K562 (cell line): ENCODE measurements around the gene LY6G6D. TPM values are rescaled to one million over a fixed set of nuclear protein-coding genes. Genes with fewer than 3 reads are reported as not detected.
A peak's percentile ranks its signal among the peaks of the same experiment; 100 is the strongest.

Source experiments
- ARID2 ChIP-seq: fragments of 450-650 bp; IDR thresholded peaks from 2 replicates; pipeline ENCODE4 v1.6.1; 2017; ENCODE audit warnings: antibody characterized with exemption, mild to moderate bottlenecking
- BRD9 ChIP-seq: fragments of 450-650 bp; IDR thresholded peaks from 2 replicates; pipeline ENCODE4 v1.6.1; 2018; ENCODE audit warnings: low read depth; ENCODE audit not compliant: partially characterized antibody
- ELF2 ChIP-seq: fragments of 250-450 bp; sonication (Bioruptor Pico); IDR thresholded peaks from 2 replicates; pipeline ENCODE4 v1.5.0; 2021; ENCODE audit warnings: mild to moderate bottlenecking
- NCOA1 ChIP-seq: fragments of 450-650 bp; IDR thresholded peaks from 2 replicates; pipeline ENCODE4 v1.6.1; 2016; ENCODE audit warnings: low read depth
- NR2F6 ChIP-seq: fragments of 450-650 bp; formaldehyde crosslinking; IDR thresholded peaks from 2 replicates; pipeline ENCODE4 v1.4.0; 2020; ENCODE audit warnings: mild to moderate bottlenecking
- POLR2H ChIP-seq: IDR thresholded peaks from 2 replicates; pipeline ENCODE4 v1.6.1; 2016; ENCODE audit warnings: missing genetic modification characterization, low read depth, mild to moderate bottlenecking, control low read depth, missing compliant biosample characterization, moderate library complexity
- POU5F1 ChIP-seq: fragments of 150-350 bp; IDR thresholded peaks from 2 replicates; pipeline ENCODE4 v1.6.1; 2014; ENCODE audit warnings: borderline replicate concordance, low read length, low read depth, mild to moderate bottlenecking; ENCODE audit not compliant: partially characterized antibody
- PTBP1 ChIP-seq: fragments of 200-400 bp; formaldehyde crosslinking; IDR thresholded peaks from 2 replicates; pipeline ENCODE4 v1.6.1; 2017; ENCODE audit warnings: low read depth, low read length
- SIN3A ChIP-seq, 2 experiments: fragments of 150-350 bp in 1 of 2; IDR thresholded peaks; 2 replicates each; pipeline ENCODE4 v1.6.1; 2011 to 2016; ENCODE audit warnings: borderline replicate concordance in 2 of 2, low read depth in 2 of 2, low read length in 2 of 2, mild to moderate bottlenecking in 2 of 2, moderate library complexity in 2 of 2; ENCODE audit not compliant: control insufficient read depth in 1 of 2
- ZFX ChIP-seq: sonication (generic); formaldehyde crosslinking; IDR thresholded peaks from 2 replicates; pipeline ENCODE4 v1.8.0; 2022; ENCODE audit warnings: mild to moderate bottlenecking, missing genetic modification reagents, moderate library complexity
- ZNF431 ChIP-seq: sonication (generic); formaldehyde crosslinking; IDR thresholded peaks from 2 replicates; pipeline ENCODE4 v1.8.0; 2022; ENCODE audit warnings: mild to moderate bottlenecking, missing genetic modification reagents
- ZNF57 ChIP-seq: fragments of 450-650 bp; formaldehyde crosslinking; IDR thresholded peaks from 2 replicates; pipeline ENCODE4 v1.4.0; 2020; ENCODE audit warnings: mild to moderate bottlenecking, moderate library complexity
- ZNF707 ChIP-seq: fragments of 250-450 bp; sonication (Bioruptor Pico); conservative IDR thresholded peaks from 2 replicates; pipeline ENCODE4 v1.8.0; 2022; ENCODE audit warnings: inconsistent platforms, mild to moderate bottlenecking, moderate library complexity
- polyA plus RNA-seq, 8 experiments: library from polyadenylated mRNA; depleted of rRNA in 4 of 8; stranded (reverse) in 5 of 8; unstranded in 3 of 8; fragments of >200 nt; fragmentation: Nextera tagmentation in 2 of 8; fragmentation: Illumina TruSeq in 1 of 8; extraction: Ambion mirVana in 2 of 8; extraction: Trizol in 1 of 8; gene quantifications; 2 replicates each; pipeline versions ENCODE4 v1.2.1 to v1.2.3, GENCODE V29; 2011 to 2014; ENCODE audit warnings: inconsistent platforms in 1 of 8, missing spikeins in 1 of 8
- total RNA-seq, 7 experiments: library from RNA; depleted of rRNA in 6 of 7; stranded (reverse); fragments of >200 nt in 6 of 7; fragmentation: Illumina TruSeq in 2 of 7; extraction: Trizol in 2 of 7; gene quantifications; 2 replicates each; pipeline versions ENCODE4 v1.2.1 to v1.2.3, GENCODE V29; 2011 to 2021; ENCODE audit warnings: low replicate concordance in 1 of 7
- TF ChIP-seq, protein P1 (sequence below): fragments of 450-650 bp; IDR thresholded peaks from 2 replicates; pipeline ENCODE4 v1.6.1; 2017; ENCODE audit warnings: antibody characterized with exemption, mild to moderate bottlenecking

Gene LY6G6D
- total and polyA plus RNA-seq, 9 of the 15 experiments (the other 6 are each of a cell fraction or from before 2014, with no cell fraction given): 0.30 to 0.38 TPM; not detected in 7

- no peak for TF ChIP-seq ZNF57 (CRISPR knock-in tag)
- peak; percentile 77; the same call in 1 of the 2 replicates for TF ChIP-seq ARID2
- no peak for TF ChIP-seq ZFX (CRISPR knock-in tag)
- TF ChIP-seq, protein P1, sequence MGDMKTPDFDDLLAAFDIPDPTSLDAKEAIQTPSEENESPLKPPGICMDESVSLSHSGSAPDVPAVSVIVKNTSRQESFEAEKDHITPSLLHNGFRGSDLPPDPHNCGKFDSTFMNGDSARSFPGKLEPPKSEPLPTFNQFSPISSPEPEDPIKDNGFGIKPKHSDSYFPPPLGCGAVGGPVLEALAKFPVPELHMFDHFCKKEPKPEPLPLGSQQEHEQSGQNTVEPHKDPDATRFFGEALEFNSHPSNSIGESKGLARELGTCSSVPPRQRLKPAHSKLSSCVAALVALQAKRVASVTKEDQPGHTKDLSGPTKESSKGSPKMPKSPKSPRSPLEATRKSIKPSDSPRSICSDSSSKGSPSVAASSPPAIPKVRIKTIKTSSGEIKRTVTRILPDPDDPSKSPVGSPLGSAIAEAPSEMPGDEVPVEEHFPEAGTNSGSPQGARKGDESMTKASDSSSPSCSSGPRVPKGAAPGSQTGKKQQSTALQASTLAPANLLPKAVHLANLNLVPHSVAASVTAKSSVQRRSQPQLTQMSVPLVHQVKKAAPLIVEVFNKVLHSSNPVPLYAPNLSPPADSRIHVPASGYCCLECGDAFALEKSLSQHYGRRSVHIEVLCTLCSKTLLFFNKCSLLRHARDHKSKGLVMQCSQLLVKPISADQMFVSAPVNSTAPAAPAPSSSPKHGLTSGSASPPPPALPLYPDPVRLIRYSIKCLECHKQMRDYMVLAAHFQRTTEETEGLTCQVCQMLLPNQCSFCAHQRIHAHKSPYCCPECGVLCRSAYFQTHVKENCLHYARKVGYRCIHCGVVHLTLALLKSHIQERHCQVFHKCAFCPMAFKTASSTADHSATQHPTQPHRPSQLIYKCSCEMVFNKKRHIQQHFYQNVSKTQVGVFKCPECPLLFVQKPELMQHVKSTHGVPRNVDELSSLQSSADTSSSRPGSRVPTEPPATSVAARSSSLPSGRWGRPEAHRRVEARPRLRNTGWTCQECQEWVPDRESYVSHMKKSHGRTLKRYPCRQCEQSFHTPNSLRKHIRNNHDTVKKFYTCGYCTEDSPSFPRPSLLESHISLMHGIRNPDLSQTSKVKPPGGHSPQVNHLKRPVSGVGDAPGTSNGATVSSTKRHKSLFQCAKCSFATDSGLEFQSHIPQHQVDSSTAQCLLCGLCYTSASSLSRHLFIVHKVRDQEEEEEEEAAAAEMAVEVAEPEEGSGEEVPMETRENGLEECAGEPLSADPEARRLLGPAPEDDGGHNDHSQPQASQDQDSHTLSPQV: no peak
- TF ChIP-seq NR2F6 (CRISPR knock-in tag): no peak
- no peak for TF ChIP-seq ZNF707
- TF ChIP-seq POU5F1: no peak
- TF ChIP-seq POLR2H: no peak
- no peak for TF ChIP-seq ZNF431 (CRISPR knock-in tag)
- TF ChIP-seq PTBP1: no peak
- TF ChIP-seq SIN3A (IDR thresholded peaks at IDR 0.05; ENCODE audit: borderline replicate concordance in 2 of 2, control insufficient read depth in 1 of 2, low read depth in 2 of 2, low read length in 2 of 2): peak; percentile 29 to 59; a peak in 3 of 4 replicates
- TF ChIP-seq BRD9: peak; percentile 19
- peak; percentile 55; the same call in 1 of the 2 replicates for TF ChIP-seq NCOA1
- peak; percentile 6; the same call in 1 of the 2 replicates for TF ChIP-seq ELF2 (CRISPR knock-in tag)
Observed at GRCh38 chr6:31666337-31666965, 48.7 kb upstream of the LY6G6D start (continued).
